Activated CD4-positive, CD25-positive, alpha-beta regulatory T cell treated with anti-CD3 and anti-CD28 coated beads, Interleukin-2, amount 50 U/mL, for 16 hours (primary cell): Measurements from ENCODE around the gene RASSF7.
A peak's percentile ranks its signal among the peaks of the same experiment; 100 is the strongest.

Experiments
- DNase-seq: peaks from one replicate; pipeline ENCODE4 v3.0.0-alpha.2; 2020; ENCODE audit warnings: low read depth, low spot score

RASSF7 gene

DNA sequence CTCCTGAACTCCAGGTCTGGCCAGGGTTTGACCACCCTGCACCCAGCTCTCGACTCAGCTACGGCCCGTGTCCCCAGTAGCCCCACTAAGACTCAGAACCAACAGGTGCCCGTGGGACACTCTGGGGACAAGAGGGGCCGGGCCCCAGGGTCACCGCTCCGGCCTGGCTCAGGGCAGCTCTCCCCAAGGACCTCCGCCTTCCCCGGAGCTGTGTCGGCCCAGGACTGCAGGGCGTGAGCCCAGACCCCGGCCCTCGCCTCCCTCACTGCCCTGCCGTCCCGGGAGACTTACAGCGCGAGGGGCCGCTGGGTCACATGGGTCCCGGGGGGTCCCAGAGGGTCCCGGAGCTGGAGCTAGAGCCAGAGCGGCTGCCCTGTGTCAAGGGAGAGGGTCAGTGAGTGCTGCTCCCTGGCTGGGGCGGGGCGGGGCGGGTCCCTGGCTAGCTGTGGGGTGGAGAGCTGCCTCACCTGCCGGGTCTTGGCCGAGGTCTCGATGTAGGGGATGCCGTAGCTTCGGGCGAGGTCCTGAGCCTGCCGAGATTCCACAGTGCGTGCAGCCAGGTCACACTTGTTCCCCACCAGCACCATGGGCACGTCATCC is 27.7 kb upstream of the RASSF7 start:
- no peak for DNase-seq

DNA sequence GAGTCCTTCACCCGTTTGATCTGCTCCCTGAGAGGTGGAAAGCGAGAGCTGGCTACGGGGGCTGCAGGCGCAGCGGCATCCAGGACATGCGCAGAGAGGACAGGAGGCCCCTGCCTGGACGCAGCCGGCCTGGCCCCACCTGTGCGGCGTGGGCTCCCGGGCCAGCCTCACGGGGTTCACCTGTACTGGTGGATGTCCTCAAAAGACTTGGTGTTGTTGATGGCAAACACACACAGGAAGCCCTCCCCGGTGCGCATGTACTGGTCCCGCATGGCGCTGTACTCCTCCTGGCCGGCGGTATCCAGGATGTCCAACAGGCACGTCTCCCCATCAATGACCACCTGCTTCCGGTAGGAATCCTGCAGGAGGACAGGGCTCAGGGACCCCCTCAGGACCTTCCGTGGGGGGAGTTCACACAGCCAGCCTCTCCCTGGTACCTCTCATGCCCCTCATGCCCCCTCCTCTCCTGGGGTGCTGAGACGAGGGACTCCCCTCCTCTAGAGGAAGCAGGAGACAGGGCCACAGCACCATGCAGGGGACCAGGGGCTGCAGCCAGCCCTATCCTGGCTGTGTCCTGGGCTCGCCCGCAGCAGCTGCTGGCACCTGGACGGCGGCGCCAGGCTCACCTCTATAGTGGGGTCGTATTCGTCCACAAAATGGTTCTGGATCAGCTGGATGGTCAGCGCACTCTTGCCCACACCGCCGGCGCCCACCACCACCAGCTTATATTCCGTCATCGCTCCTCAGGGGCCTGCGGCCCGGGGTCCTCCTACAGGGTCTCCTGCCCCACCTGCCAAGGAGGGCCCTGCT is 27.0 kb upstream of the RASSF7 start:
- DNase-seq = no peak

DNA sequence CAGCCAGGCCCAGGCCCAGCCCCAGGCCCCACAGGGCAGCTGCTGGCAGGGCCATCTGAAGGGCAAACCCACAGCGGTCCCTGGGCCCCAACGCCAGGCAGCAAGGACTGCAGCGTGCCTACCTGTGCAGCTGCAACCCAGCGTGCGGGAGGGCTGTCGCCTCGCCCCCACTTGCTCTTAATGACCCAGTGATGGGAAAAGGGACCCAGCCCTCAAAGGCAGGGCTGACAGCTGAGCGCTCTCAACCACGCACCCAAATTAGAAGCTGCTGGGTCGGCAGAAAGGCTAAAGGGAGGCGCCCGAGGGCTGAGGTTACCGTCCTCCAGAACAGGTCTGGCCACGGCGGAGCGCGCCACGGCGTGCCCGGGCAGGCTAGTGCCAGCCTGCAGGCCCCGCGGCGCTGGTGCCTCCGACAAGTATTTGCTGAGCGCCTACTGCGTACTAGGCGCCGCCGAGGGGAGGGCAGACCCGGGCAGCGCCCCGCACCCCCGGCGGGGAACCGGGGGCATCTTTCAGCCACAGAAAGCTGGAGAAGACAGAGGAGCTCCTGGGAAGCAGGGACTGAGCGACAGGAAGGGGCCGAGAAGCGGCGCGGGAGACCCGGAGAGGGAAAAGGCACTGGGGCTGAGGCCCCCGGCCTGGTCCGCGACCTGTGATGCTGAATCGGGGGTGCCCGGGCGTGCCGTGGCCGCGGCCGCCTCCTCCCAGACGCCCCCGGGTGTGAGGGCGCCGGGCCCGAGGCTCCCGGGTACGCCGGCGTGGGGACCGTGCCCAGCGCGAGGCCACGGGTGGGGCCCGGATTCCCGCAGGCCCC is 26.2 kb upstream of the RASSF7 start:
- no peak for DNase-seq

DNA sequence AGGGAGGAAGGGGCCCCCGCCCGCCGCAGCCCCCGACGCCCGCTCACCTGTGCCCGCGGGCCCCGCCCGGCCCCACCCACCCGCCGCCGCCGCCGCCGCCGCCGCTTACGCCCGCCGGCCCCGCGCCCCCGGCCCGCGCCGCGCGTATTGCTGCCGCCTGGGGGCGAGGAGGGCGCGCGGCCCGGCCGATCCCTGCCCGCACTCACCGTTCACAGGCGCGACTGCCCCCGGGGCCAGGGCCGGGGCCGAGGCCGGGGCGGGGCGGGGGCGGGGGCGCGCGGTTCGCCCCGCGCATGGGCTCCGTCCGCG is 25.6 kb upstream of the RASSF7 start:
- no peak for DNase-seq

DNA sequence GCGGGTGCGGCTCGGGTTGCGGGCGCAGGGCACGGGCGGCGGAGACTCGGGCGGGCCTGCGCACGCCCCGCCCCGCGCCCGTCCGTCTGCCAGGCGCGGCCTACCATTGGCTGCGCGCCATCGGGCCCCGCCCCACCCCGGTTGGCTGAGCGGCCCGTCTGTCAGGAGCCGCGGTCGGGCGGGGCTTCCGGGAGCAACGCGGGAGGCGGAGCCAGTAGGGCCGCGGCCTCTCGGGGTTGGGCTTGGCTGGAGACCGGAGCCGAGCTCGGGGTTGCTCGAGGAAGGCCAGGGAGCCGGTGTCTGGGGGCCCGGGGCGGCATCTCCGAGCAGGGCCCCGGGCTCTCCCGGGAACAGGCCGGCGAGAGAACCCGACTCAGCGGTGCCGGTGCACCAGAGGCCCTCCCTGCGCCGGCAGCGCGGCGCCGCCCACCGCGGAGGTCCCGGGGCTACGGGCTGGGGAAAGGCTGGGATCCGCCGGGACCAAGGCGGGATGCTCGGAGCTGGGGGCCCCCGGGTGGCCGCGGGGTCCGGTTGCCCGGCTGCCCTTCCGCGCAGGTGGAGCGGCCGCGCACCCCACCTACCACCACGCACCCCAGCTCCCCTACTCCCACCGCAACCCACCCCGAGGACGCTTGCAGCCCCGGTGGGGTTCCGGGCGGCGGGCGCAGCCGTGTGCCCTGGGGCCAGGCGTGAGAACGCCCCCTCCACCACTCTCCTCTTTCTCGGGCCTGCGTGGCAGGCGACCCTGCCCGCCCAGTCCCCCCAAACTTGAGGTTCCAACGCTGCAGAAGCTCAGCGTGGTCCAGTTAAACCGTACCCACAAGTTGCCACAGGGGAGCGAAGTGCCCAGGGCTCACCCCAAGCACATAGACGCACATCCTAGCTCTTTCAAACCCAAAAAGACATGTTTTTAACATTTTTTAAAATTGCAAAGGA is 25.0 kb upstream of the RASSF7 start, which contains the start of gene HRAS:
Gene HRAS, minus strand, starts transcription at position 58 of the 936 bp plus-strand sequence.
- DNase-seq = peak; percentile 89

DNA sequence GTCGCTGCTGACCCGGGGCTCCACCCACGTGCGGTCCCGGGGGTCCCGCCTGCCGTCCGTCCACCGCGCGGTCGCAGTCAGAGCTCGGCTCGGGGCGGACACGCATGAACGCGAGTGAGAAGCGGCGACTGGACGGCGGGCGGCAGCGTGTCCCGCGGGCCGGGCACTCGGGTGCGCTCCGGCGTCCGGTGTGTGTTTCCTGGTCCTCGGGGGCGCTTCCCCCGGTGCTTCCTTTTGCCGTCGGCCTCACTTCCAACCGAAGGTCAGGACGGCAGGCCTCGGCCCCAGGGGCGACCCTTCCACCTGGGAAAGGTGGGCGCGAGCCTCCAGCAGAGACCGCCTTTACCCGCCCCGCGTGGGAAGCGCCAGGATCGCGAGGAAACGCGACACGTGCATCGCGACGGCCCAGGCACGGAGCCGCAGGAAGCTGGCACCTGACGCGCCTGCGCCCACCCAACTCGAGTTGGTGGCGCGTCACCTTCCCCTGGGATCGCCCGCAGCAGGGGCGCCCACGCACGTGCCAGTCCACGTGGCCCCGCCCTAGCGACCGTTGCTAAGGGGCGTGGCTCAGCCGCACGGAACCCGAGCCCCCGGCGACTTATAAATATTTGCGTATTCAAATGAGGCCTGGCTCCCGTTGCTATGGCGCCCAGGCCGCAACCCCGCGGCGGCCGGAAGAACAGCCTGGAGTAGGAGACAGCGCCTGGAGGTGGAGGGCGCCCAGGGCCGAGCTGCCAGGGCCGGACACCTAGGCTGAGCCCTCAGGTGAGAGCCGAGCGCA is 23.7 kb upstream of the RASSF7 start, which contains the start of gene LRRC56:
Gene LRRC56, plus strand, starts transcription at position 687 of the 781 bp plus-strand sequence. CDS start 3,158 bp downstream, outside the sequence.
- DNase-seq = peak; percentile 80

DNA sequence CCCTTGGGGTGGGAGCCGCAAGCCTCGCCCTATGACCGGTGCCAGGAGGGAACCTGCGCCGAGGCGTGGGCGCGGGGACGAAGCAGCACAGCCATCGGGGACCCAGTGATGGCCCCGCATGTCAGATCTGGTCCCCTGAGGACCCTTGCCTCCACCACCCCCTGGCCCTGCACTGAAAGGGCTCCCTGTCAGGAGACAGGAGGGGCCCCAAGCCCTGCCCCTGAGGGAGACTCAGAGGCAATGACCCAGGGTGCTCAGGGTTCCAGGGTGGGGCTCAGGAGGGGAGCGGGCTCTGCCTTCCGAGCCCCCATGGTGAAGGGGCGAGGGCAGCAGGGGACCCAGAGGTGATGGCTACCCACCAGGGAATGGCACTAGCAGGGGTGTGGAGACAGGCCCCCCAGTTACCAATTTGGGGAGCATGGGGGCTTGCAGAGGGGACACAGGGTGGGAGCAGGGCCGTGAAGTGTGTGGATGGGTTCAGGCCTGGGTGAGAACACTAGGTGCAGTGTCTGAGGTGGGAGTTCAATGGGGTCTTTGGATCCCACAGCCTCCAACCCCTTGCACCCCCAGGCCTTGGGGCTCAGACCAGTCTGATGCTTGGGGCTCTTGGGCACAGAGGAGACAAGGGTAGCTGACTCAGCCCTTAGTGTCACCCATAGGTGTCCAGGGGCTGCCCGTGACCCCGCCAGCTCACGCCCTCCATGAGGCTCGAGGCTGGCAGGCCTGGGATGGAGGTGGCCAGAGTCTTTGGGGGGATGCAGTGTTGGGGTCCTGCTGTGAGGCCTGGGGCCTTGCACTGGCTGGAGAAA is 22.9 kb upstream of the RASSF7 start:
- no peak for DNase-seq

DNA sequence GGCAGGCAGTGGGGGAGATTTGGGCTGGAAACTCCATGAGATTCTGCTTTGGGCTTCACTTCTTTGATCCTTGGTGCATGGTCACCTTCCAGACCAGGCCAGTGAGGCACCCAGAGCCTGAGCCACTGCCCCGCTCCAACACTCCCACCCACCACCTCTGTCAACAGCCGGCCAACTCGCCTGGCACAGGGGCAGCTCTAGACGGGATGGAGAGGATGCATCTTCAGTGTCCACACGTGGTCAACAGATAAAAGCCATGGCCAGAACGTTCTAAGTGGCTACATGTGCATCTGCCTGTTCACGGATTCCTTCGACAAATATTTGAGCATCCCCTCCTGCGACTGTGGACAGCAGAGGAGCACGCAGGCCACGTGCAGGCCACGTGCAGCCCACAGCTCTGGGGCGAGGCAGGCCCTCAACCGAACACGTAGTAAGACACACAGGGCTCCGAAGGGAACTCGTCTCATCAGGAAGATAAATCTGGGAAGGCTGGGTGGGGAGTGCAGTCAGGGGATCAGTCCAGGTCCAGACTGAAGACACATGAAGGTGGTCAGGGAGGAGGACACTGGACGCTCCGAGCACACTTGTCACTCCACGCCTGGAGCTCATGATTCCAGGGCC is 22.2 kb upstream of the RASSF7 start:
- no peak for DNase-seq

DNA sequence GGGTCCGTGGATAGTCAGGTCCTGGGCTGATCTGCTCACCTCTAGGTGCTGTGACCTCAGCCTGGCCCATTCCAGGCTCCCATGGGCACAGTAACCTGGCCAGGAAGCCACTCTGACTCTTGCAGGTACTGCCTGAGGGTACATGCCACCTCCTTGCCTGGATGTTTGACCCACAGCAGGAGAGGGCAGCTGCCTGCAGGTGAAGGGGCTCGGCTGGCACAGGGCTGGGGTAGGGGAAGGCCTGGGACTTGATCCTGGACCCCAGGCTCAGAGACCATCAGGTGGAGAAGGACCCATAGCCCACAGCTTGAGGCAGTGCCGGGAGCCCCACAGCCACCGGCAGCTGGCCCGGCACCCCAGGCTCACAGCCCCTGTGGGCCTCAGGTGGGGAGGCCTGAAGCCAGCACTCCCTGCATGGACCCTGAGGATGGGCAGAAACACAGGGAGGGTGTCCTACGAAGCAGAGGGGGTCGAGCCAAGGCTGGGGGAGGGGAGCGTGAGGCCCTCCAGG is 20.7 kb upstream of the RASSF7 start:
- DNase-seq = no peak

DNA sequence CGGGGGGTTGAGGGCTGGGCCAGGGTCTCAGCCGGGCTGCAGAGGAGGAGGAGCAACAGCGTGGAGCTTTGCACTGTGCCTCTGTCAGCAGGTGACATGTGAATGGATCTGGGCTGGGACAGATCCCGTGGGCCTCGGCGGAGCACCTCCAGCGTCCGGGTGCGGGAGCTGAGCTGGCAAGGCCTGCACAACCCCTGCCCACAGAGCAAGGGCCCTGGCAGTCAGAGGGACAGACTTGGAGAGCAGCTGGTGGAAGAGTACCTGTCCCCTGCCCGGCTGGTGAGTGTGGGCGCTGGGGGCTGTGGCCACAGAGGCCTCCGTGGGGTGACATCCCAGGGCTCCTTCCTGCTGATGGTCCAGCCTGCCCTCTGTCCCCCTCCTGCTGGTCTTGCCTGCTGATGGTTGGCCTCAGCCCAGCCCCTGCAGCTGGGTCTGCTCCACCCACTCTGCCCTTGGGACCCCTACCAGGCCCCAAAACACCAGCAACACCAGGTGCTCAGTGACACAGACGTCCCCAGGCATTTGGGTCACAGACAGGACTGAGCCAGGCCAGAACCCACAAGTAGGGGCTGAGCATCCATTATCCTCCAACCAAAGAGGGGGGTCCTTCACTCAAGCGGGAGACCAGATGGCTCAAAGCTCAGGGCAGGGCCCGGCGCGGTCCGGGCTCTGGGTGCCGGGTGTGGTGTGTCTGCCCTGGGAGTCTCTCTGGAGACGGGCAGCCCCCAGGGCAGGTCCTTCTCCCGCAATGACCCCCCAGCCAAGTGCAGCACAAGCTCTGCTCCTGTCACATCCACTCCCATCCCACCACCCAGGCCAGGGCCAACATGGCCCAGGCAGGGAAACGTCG is 20.0 kb upstream of the RASSF7 start:
- no peak for DNase-seq

DNA sequence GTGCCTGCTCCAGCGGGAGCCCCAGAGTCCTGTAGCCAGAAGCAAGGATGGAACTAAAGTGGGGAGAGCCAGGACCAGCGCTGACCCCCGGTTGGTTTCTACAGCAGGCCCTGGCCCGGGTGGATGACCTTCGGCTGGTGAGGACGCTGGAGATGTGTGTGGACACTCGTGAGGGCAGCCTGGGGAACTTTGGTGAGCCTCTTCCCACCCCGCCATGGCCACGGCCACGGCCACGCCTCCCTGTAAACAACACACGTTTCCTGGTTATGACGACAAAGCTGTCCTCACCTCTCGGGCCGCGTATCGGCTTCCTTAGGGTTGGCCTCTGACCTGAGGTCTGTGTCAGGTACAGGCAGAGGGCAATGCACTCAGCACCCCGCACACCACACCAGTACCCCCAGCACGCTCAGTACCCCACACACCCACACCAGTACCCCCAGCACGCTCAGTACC is 19.3 kb upstream of the RASSF7 start:
- no peak for DNase-seq

DNA sequence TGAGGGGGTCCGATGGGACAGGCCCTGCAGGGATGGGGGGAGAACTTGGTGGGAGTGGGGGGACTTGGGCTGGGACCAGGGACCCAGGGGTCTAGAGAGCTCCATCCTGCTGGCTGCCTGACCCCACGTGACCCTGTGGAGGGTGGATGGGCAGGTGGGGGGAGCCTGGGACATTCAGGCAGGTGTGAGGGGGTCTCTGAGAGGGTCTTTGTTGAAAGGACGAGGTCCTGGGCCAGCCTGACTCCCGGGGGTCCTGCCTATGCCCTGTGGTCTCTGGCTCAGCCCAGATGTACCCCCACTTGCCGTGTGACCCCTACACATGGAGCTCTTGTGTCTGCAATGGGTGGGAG is 16.0 kb upstream of the RASSF7 start:
- no peak for DNase-seq

DNA sequence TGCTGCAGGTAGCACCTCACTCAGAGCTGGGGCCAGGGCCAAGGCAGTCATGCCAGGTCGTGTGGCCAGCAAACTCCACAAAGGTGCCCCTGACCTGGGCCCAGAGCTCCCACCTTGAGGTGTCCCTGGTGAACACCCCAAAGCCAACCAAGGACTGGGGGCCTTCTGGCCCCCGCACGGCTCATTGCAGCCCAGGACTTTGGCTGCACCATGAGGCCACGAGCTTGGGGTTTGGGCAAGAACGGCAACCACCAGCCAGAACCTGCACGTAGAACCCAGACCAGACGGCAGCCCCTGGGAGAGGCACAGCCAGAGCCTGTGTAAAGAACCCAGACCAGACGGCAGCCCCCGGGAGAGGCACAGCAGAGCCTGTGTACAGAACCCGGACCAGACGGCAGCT is 15.6 kb upstream of the RASSF7 start:
- DNase-seq = no peak

DNA sequence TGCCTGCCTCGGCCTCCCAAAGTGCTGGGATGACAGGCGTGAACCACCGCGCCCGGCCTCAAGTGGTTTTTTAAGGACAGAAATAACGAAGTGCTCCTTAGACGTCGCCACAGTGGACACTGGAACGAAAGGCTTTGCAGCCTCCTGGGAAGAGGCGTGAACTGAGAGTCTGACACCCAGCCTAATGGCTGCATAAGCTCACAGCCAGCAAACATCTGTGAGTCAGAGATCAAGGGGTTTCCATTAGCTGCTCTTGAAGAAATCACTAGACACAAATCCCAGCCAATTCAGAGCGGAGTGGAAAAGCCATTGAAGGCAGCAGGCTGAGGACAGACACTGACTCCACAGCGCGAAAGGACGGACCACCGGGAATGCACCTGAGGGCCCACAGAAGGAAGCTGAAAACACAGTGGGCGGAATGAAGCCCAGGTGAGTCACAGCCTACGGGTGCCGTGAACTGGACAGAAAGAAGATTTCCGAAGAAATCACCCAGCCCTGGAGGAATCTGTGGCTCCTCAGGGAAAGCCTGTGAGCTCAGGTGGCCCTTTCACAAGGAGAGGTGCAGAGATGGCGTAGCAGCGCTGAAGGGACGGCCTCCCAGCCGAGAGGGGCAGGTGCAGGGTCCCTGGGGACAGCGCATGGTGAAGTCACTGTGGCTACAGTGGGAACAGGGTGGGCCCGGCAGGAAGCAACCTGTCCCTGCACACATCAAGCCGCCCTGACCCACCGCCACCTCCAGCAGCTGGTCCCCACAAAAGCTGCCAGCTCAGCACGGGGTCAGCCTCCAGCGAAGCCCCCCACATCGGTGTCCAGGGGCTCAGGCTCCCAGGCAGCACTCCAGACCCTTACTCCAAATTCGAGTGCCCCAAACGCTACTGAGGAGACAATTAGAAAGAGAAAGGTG is 11.8 kb upstream of the RASSF7 start:
- no peak for DNase-seq

DNA sequence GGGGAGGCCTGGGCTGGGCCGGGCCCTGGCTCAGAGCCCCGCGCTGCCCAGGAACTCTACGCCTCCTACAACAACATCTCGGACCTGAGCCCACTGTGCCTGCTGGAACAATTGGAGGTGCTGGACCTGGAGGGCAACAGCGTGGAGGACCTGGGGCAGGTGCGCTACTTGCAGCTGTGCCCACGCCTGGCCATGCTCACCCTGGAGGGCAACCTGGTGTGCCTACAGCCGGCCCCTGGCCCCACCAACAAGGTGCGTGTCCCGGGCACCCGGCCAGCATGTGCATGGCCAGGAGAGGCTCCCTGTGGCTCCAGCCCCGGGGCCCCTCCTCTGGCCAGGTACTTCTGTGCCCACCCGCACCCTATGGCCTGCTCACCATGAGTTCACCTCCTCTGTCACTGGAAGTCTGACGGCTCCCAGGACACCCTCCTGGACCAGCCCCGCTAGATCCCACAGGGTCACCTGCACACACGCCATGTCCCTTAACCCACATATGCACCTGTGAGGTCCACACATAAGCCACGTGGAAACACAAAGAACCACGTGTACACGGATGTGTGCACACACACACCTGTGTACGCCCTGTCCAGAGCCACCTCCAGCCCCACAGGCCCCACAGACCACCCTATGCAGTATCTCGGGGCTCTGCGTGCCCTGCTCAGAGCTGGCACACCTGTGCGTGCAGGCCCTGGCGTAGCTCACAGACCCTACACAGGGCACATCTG is 10.6 kb upstream of the RASSF7 start:
- no peak for DNase-seq

DNA sequence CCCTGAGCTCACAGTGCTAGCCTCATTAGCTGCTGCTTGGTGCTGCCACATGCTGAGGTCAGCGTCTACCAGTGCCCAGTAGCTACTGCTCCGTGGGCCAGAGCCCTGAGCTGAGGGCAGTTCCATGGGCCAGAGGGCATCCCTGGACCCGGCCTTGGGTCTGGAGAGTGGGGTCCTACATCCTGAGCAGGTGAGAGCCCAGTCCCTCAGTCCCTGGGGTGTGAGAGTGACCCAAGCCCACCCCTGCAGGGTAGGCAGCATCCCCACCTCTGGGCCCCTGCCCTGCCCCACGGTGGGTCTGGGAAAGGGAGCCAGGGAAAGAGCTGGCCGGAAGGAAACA is 10.1 kb upstream of the RASSF7 start:
- DNase-seq = no peak

DNA sequence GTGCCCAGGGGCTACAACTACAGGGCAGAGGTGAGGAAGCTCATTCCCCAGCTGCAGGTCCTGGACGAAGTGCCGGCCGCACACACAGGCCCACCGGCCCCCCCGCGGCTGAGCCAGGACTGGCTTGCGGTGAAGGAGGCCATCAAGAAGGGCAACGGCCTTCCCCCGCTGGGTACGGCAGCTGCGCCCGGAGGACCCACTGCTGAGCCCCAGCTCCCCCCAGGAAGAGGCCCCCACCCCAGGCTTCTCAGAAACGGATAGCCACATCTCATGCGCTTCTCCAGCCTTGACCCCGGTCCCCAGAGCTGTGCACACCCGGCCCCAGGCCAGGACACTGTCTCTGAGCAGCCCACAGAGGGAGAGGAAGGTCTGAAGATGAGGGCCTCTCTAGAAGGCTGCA is 9.6 kb upstream of the RASSF7 start:
- DNase-seq = no peak
